ENCODE measurements around the gene DNAH2. TPM values are rescaled to one million over a fixed set of nuclear protein-coding genes. Genes with fewer than 3 reads are reported as not detected.
A peak's percentile ranks its signal among the peaks of the same experiment; 100 is the strongest.

The DNAH2 gene
- total and polyA plus RNA-seq, 2 of the 13 experiments (the other 11 are each of a cell fraction or from before 2014, with no cell fraction given) = not detected

- TF ChIP-seq, protein P1, sequence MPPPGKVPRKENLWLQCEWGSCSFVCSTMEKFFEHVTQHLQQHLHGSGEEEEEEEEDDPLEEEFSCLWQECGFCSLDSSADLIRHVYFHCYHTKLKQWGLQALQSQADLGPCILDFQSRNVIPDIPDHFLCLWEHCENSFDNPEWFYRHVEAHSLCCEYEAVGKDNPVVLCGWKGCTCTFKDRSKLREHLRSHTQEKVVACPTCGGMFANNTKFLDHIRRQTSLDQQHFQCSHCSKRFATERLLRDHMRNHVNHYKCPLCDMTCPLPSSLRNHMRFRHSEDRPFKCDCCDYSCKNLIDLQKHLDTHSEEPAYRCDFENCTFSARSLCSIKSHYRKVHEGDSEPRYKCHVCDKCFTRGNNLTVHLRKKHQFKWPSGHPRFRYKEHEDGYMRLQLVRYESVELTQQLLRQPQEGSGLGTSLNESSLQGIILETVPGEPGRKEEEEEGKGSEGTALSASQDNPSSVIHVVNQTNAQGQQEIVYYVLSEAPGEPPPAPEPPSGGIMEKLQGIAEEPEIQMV (CRISPR knock-in tag; IDR thresholded peaks at IDR 0.05; ENCODE audit: low read depth) = peak; percentile 80; the same call in 1 of the 2 replicates
- no peak for TF ChIP-seq EHMT2 (IDR thresholded peaks at IDR 0.05; ENCODE audit: borderline replicate concordance, low read depth, low read length)
- no peak; the same call in 1 of the 2 replicates for TF ChIP-seq POLR2AphosphoS5 (IDR thresholded peaks at IDR 0.05; ENCODE audit: low read depth, low read length)
- TF ChIP-seq FOXJ3 (CRISPR knock-in tag; IDR thresholded peaks at IDR 0.05; ENCODE audit: borderline replicate concordance) = no peak; the same call in 1 of the 2 replicates
- TF ChIP-seq ZMAT3 (CRISPR knock-in tag; conservative IDR thresholded peaks at IDR 0.05) = no peak
- peak; percentile 98; the same call in 1 of the 2 replicates for TF ChIP-seq ZNF788 (CRISPR knock-in tag; IDR thresholded peaks at IDR 0.05; ENCODE audit: borderline replicate concordance)
- TF ChIP-seq ZNF232 (CRISPR knock-in tag; IDR thresholded peaks at IDR 0.05; ENCODE audit: borderline replicate concordance) = peak; percentile 20; the same call in 1 of the 2 replicates
- peak; percentile 88 for TF ChIP-seq KAT8 (CRISPR knock-in tag; IDR thresholded peaks at IDR 0.05)
- TF ChIP-seq MED13 (CRISPR knock-in tag; IDR thresholded peaks at IDR 0.05) = peak; percentile 62; the same call in 1 of the 2 replicates
- peak; percentile 77; the same call in 1 of the 2 replicates for TF ChIP-seq ZNF589 (CRISPR knock-in tag; conservative IDR thresholded peaks at IDR 0.05)
- no peak for TF ChIP-seq ZUFSP (CRISPR knock-in tag; IDR thresholded peaks at IDR 0.05; ENCODE audit: borderline replicate concordance)
- TF ChIP-seq MAZ (IDR thresholded peaks at IDR 0.05; ENCODE audit: borderline replicate concordance, low read depth, low read length) = peak; percentile 100
- TF ChIP-seq MAZ (CRISPR knock-in tag; IDR thresholded peaks at IDR 0.05; ENCODE audit: low read depth) = peak; percentile 100
- peak; percentile 90 for TF ChIP-seq ZNF792 (CRISPR knock-in tag; IDR thresholded peaks at IDR 0.05)
- peak; percentile 68; the same call in 1 of the 2 replicates for TF ChIP-seq JUNB (CRISPR knock-in tag; IDR thresholded peaks at IDR 0.05; ENCODE audit: borderline replicate concordance)
- TF ChIP-seq YEATS2 (CRISPR knock-in tag; IDR thresholded peaks at IDR 0.05; ENCODE audit: borderline replicate concordance) = peak; percentile 89; the same call in 1 of the 2 replicates
- no peak; the same call in 1 of the 2 replicates for TF ChIP-seq IRF1 (CRISPR knock-in tag; IDR thresholded peaks at IDR 0.05; ENCODE audit: low read depth)
- no peak for TF ChIP-seq SP1 (IDR thresholded peaks at IDR 0.05)
- TF ChIP-seq SP1 (CRISPR knock-in tag; IDR thresholded peaks at IDR 0.05) = peak; percentile 97
- no peak for TF ChIP-seq ZNF382 (CRISPR knock-in tag; IDR thresholded peaks at IDR 0.05; ENCODE audit: borderline replicate concordance)
- TF ChIP-seq LCORL (IDR thresholded peaks at IDR 0.05) = 0 out of 2 replicates have a peak, but pooled peaks have one; percentile 30
- peak; percentile 93 for TF ChIP-seq LCORL (CRISPR knock-in tag; IDR thresholded peaks at IDR 0.05)
- TF ChIP-seq, protein P2, sequence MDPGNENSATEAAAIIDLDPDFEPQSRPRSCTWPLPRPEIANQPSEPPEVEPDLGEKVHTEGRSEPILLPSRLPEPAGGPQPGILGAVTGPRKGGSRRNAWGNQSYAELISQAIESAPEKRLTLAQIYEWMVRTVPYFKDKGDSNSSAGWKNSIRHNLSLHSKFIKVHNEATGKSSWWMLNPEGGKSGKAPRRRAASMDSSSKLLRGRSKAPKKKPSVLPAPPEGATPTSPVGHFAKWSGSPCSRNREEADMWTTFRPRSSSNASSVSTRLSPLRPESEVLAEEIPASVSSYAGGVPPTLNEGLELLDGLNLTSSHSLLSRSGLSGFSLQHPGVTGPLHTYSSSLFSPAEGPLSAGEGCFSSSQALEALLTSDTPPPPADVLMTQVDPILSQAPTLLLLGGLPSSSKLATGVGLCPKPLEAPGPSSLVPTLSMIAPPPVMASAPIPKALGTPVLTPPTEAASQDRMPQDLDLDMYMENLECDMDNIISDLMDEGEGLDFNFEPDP (CRISPR knock-in tag; conservative IDR thresholded peaks at IDR 0.05) = no peak
- no peak for TF ChIP-seq ZNF616 (CRISPR knock-in tag; IDR thresholded peaks at IDR 0.05; ENCODE audit: low read depth)
- 0 out of 2 replicates have a peak, but pooled peaks have one; percentile 1 for TF ChIP-seq MAFF (IDR thresholded peaks at IDR 0.05; ENCODE audit: low read depth, low read length)
Observed at GRCh38 chr17:7836596-7837407, 119.3 kb downstream of the DNAH2 start (continued).
